B cell (primary cell): ENCODE data around the gene LMO7. TPM values are rescaled to one million over a fixed set of nuclear protein-coding genes. Genes with fewer than 3 reads are reported as not detected.

Source experiments
- ATAC-seq: fragments of 200-7000 bp; cut with Tn5 transposase; one replicate; pipeline ENCODE4 v1.10.0; 2021; ENCODE audit warnings: low read depth, mild to moderate bottlenecking, moderate number of reproducible peaks, moderate library complexity
- CTCF ChIA-PET: fragments of 350-600 bp; sonication (Branson Sonifier 250); formaldehyde crosslinking; loops from one replicate; lab custom pipeline; 2021; ENCODE audit warnings: antibody characterized with exemption, inconsistent platforms; lab: Charles Lee
- POLR2A ChIA-PET: fragments of 350-600 bp; sonication (Branson Sonifier 250); formaldehyde crosslinking; loops from one replicate; lab custom pipeline; 2021; ENCODE audit warnings: antibody characterized with exemption; lab: Charles Lee
- DNase-seq: peaks from one replicate; pipeline ENCODE4 v3.0.0; 2013
- H2AFZ ChIP-seq: 2 replicates; pipeline ENCODE4 v1.6.1; 2012; ENCODE audit warnings: mild to moderate bottlenecking, low read depth, low read length; ENCODE audit not compliant: insufficient read depth, poor library complexity, severe bottlenecking
- H3K27ac ChIP-seq, 2 donors: 1 replicate in 1 of 2; 2 replicates in 1 of 2; pipeline ENCODE4 v1.5.1; 2012 to 2013; ENCODE audit warnings: low read length in 2 of 2, mild to moderate bottlenecking in 2 of 2, moderate library complexity in 1 of 2
- H3K27me3 ChIP-seq, 4 experiments: fragments of 200-600 bp in 1 of 4; sonication (generic) in 1 of 4; replicated peaks in 1 of 4; 1 replicate in 2 of 4; 2 replicates in 2 of 4; pipeline versions ENCODE4 v1.6.1 to v1.7.0; 2013 to 2016; ENCODE audit warnings: low read length in 3 of 4, mild to moderate bottlenecking in 2 of 4, mixed read lengths in 1 of 4, moderate library complexity in 1 of 4; ENCODE audit not compliant: insufficient read depth in 4 of 4, control insufficient read depth in 3 of 4; ENCODE audit errors: control extremely low read depth in 1 of 4
- H3K36me3 ChIP-seq, 2 experiments: replicated peaks in 1 of 2; 1 replicate in 1 of 2; 2 replicates in 1 of 2; pipeline versions ENCODE4 v1.6.1 to v1.7.1; 2013; ENCODE audit warnings: low read length in 1 of 2; ENCODE audit not compliant: insufficient read depth in 2 of 2, control insufficient read depth in 1 of 2; ENCODE audit errors: control extremely low read depth in 1 of 2, extremely low read depth in 1 of 2
- H3K4me1 ChIP-seq, 2 donors: fragments of 200-600 bp in 1 of 2; sonication (generic) in 1 of 2; 1 replicate in 1 of 2; 2 replicates in 1 of 2; pipeline versions ENCODE4 v1.5.1 to v1.6.1; 2013 to 2017; ENCODE audit warnings: low read length in 2 of 2; ENCODE audit not compliant: control insufficient read depth in 2 of 2, insufficient read depth in 2 of 2
- H3K4me2 ChIP-seq: replicated peaks from 2 replicates; pipeline ENCODE3; 2012; ENCODE audit warnings: mild to moderate bottlenecking, low read depth, low read length; ENCODE audit not compliant: poor library complexity, severe bottlenecking
- H3K4me3 ChIP-seq, 5 experiments: fragments of 200-600 bp in 1 of 5; sonication (generic) in 1 of 5; 1 replicate in 3 of 5; 2 replicates in 2 of 5; pipeline versions ENCODE4 v1.5.1 to v1.7.0; 2011 to 2016; ENCODE audit warnings: low read length in 4 of 5, mild to moderate bottlenecking in 4 of 5, low read depth in 2 of 5, control low read depth in 1 of 5, moderate library complexity in 1 of 5; ENCODE audit not compliant: insufficient read depth in 1 of 5; ENCODE audit errors: control extremely low read depth in 1 of 5, extremely low read depth in 1 of 5
- H3K79me2 ChIP-seq: fragments of 200-600 bp; sonication (generic); one replicate; pipeline ENCODE4 v1.6.0; 2016; ENCODE audit warnings: low read length; ENCODE audit not compliant: control insufficient read depth, insufficient read depth
- H3K9ac ChIP-seq: fragments of 200-600 bp; sonication (generic); 2 replicates; pipeline ENCODE4 v1.6.1; 2017; ENCODE audit warnings: mild to moderate bottlenecking, low read length, moderate library complexity
- H3K9me3 ChIP-seq, 3 donors: one replicate each; pipeline versions ENCODE4 v1.6.1 to v1.7.1; 2013; ENCODE audit warnings: low read length in 2 of 3; ENCODE audit not compliant: control insufficient read depth in 2 of 3, insufficient read depth in 1 of 3; ENCODE audit errors: control extremely low read depth in 1 of 3
- H4K20me1 ChIP-seq: 2 replicates; pipeline ENCODE4 v1.6.0; 2012; ENCODE audit warnings: mild to moderate bottlenecking, low read length; ENCODE audit not compliant: insufficient read depth, control insufficient read depth, poor library complexity, severe bottlenecking
- H3K27ac Mint-ChIP-seq: one replicate; pipeline ENCODE4 v1.8.0; 2021; ENCODE audit warnings: mixed read lengths
- H3K27me3 Mint-ChIP-seq: one replicate; pipeline ENCODE4 v1.8.0; 2021; ENCODE audit warnings: mixed read lengths
- H3K4me1 Mint-ChIP-seq: one replicate; pipeline ENCODE4 v1.8.0; 2021; ENCODE audit warnings: mixed read lengths
- H3K4me3 Mint-ChIP-seq: one replicate; pipeline ENCODE4 v1.8.0; 2021; ENCODE audit warnings: mixed read lengths
- H3K9me3 Mint-ChIP-seq: one replicate; pipeline ENCODE4 v1.8.0; 2022; ENCODE audit warnings: mixed read lengths; ENCODE audit not compliant: insufficient read depth
- CTCF ChIP-seq: fragments of 200-600 bp; IDR thresholded peaks from one replicate; pipeline ENCODE4 v1.8.0; 2022; ENCODE audit warnings: antibody characterized with exemption, mild to moderate bottlenecking
- EZH2 ChIP-seq: IDR thresholded peaks from 2 replicates; pipeline ENCODE4 v1.6.1; 2012; ENCODE audit warnings: borderline replicate concordance, low read depth, mild to moderate bottlenecking, moderate library complexity, low read length; ENCODE audit not compliant: insufficient read depth, poor library complexity, severe bottlenecking
- WGBS: methylation state at CpG from one replicate; pipeline ENCODE4 v1.1.5; 2013; ENCODE audit warnings: missing lambda C conversion rate; ENCODE audit not compliant: insufficient coverage; 5-methylcytosine and 5-hydroxymethylcytosine counted together
- intact Hi-C: fragments of 100-400 bp; cut with micrococcal nuclease; formaldehyde crosslinking; loops from one replicate; pipeline ENCODE4 v1.10.0; 2022
- polyA plus RNA-seq: library from polyadenylated mRNA; depleted of rRNA; stranded (reverse); fragments of >200 nt; gene quantifications from 2 replicates; pipeline ENCODE4 v1.2.3, GENCODE V29; 2012
- total RNA-seq, 2 donors: library from RNA; stranded (reverse); fragments of 120-200 nt in 1 of 2; gene quantifications; 1 replicate in 1 of 2; 2 replicates in 1 of 2; pipeline versions ENCODE4 v1.2.3 to v1.2.4, GENCODE V29; 2013 to 2022

LMO7 gene
- total and polyA plus RNA-seq, 2 donors (not counting 1 experiment from before 2014, with no cell fraction given), result 7.8 to 17.4 TPM

- no peak for TF ChIP-seq EZH2
- no peak overlapping the region for H3K27ac ChIP-seq
- H2AFZ ChIP-seq, result no peak overlapping the region
- intact Hi-C loops, result loop anchor here (10.0 kb wide), 1 partner anchor 182 kb away; no protein-coding TSS in a partner anchor
- H3K9me3 Mint-ChIP-seq, result no peaks in the 10 kb centered on the region
- no peaks in the 10 kb centered on the region for H3K9me3 ChIP-seq
- DNase-seq, result no peak
- H3K4me1 ChIP-seq, result no peaks in the 10 kb centered on the region
- WGBS, result no CpG with 5 or more reads among the region's 2 CpGs
- H3K79me2 ChIP-seq, result no peaks in the 10 kb centered on the region
- H3K27me3 Mint-ChIP-seq, result no peaks in the 10 kb centered on the region
- no peak overlapping the region for H3K4me3 ChIP-seq
- H3K27me3 ChIP-seq, result no peaks in the 10 kb centered on the region
- no peak overlapping the region for H3K27ac Mint-ChIP-seq
- no peaks in the 10 kb centered on the region for H3K4me1 Mint-ChIP-seq
- no peaks in the 10 kb centered on the region for H3K36me3 ChIP-seq
- CTCF ChIA-PET, result interaction anchor here (1.0 kb wide), 2 partner anchors 56 to 1211 kb away, joined by 4 to 5 read pairs; no protein-coding TSS in a partner anchor
- ATAC-seq, result no peak
- H3K4me2 ChIP-seq, result no peak overlapping the region
- no peaks in the 10 kb centered on the region for H4K20me1 ChIP-seq
- H3K4me3 Mint-ChIP-seq, result no peak overlapping the region
- no peak overlapping the region for H3K9ac ChIP-seq
- POLR2A ChIA-PET, result no interaction called here
Measured at GRCh38 chr13:75693227-75693626, 57.1 kb downstream of the LMO7 start.

GRCh38 chr13:75694722-75695121, 58.6 kb downstream of the LMO7 start:
- Histone ChIP-seq H3K4me2 (no peak overlapping the region), H3K9ac (no peak overlapping the region), H3K79me2 (no peaks in the 10 kb centered on the region), H2AFZ (no peak overlapping the region), H3K9me3 (peaks cover 0 to 2% (median 0%) of the 10 kb centered on the region in 3 donors), H3K4me3 (no peak overlapping the region), H3K27me3 (no peaks in the 10 kb centered on the region), H3K4me1 (no peaks in the 10 kb centered on the region), H3K27ac (no peak overlapping the region), H4K20me1 (no peaks in the 10 kb centered on the region), H3K36me3 (no peaks in the 10 kb centered on the region)
- WGBS, result 98% methylated on average over 6 of the region's 8 CpGs
- DNase-seq, result no peak
- H3K4me1 Mint-ChIP-seq, result no peaks in the 10 kb centered on the region
- TF ChIP-seq EZH2 (no peak), CTCF (no peak)
- ATAC-seq, result no peak
- no peak overlapping the region for H3K27ac Mint-ChIP-seq
- intact Hi-C loops, result loop anchor here (1.0 to 10.0 kb wide), 2 partner anchors 180 to 1209 kb away; no protein-coding TSS in a partner anchor
- H3K9me3 Mint-ChIP-seq, result no peaks in the 10 kb centered on the region
- ChIA-PET POLR2A (no interaction called here), CTCF (interaction anchor here (1.6 to 4.5 kb wide), 13 partner anchors 7 to 1211 kb away, joined by 5 to 54 read pairs (median 10); no protein-coding TSS in a partner anchor)
- no peak overlapping the region for H3K4me3 Mint-ChIP-seq
- no peaks in the 10 kb centered on the region for H3K27me3 Mint-ChIP-seq
